GM21367 (cell line): ENCODE measurements around the gene RNF225.
A peak's percentile ranks its signal among the peaks of the same experiment; 100 is the strongest.
"Not testable (repeated sequence)": the region's sequence is repeated elsewhere in the genome, so short reads cannot be mapped to it uniquely, and the experiment has no call there.

ENCODE experiments used
- ATAC-seq: cut with Tn5 transposase; IDR thresholded peaks from one replicate; pipeline ENCODE4 v1.9.1; 2021; ENCODE audit not compliant: unreplicated experiment

Gene RNF225

GRCh38 chr19:58407658-58408151 lies 12.2 kb downstream of the RNF225 start:
- ATAC-seq, result no peak

- peak; percentile 88 for ATAC-seq
These were observed 12.9 kb downstream of the RNF225 start, which contains the start of gene ZNF584 for GRCh38 chr19:58408152-58409009. TSS of gene ZNF584 (plus strand) at chr19:58408649. CDS start at chr19:58409148, 499 bp downstream.

- ATAC-seq, result no peak
These were observed 13.7 kb downstream of the RNF225 start for GRCh38 chr19:58409010-58409790.

GRCh38 chr19:58416604-58417003 lies 21.1 kb downstream of the RNF225 start:
- no peak for ATAC-seq

- ATAC-seq, result no peak
These were observed 21.6 kb downstream of the RNF225 start for GRCh38 chr19:58417071-58417470.

- no peak for ATAC-seq
These were observed 33.2 kb downstream of the RNF225 start for GRCh38 chr19:58428617-58429016.

GRCh38 chr19:58429745-58430144 lies 34.3 kb downstream of the RNF225 start:
- ATAC-seq, result no peak

- no peak for ATAC-seq
These were observed 38.8 kb downstream of the RNF225 start for GRCh38 chr19:58434217-58434616.

GRCh38 chr19:58439576-58440554 lies 44.4 kb downstream of the RNF225 start, which contains the start of gene ZNF132:
TSS of gene ZNF132 (minus strand) at chr19:58440153. CDS start at chr19:58439821, 332 bp downstream.
- ATAC-seq, result peak; percentile 92

GRCh38 chr19:58440556-58440955 lies 45.1 kb downstream of the RNF225 start:
- no peak for ATAC-seq

GRCh38 chr19:58442986-58443385 lies 47.5 kb downstream of the RNF225 start:
- ATAC-seq, result not testable (repeated sequence)
